GM12878 (cell line): ENCODE measurements around the gene CHD9. TPM values are rescaled to one million over a fixed set of nuclear protein-coding genes. Genes with fewer than 3 reads are reported as not detected.
A peak's percentile ranks its signal among the peaks of the same experiment; 100 is the strongest.

Experiments used
- BMI1 ChIP-seq: fragments of 450-650 bp; IDR thresholded peaks from 2 replicates; pipeline ENCODE4 v1.6.1; 2016; ENCODE audit warnings: mild to moderate bottlenecking, moderate library complexity, borderline replicate concordance
- CBFB ChIP-seq: IDR thresholded peaks from 2 replicates; pipeline ENCODE4 v1.6.1; 2016; ENCODE audit warnings: antibody characterized with exemption, low read depth
- CEBPZ ChIP-seq: fragments of 150-350 bp; IDR thresholded peaks from 2 replicates; pipeline ENCODE4 v1.6.1; 2016; ENCODE audit warnings: low read depth, low read length
- CHD2 ChIP-seq: IDR thresholded peaks from 2 replicates; pipeline ENCODE4 v1.6.1; 2011; ENCODE audit warnings: low read depth, low read length, improper control_type of control experiment, borderline replicate concordance
- CHD4 ChIP-seq: fragments of 200-600 bp; sonication (generic); IDR thresholded peaks from 2 replicates; pipeline ENCODE4 v1.6.1; 2016; ENCODE audit warnings: mild to moderate bottlenecking
- CREB1 ChIP-seq: IDR thresholded peaks from 2 replicates; pipeline ENCODE4 v1.6.1; 2012; ENCODE audit warnings: low read depth, mild to moderate bottlenecking, inconsistent platforms
- FOXM1 ChIP-seq: IDR thresholded peaks from 2 replicates; pipeline ENCODE4 v1.6.1; 2012; ENCODE audit warnings: low read depth, mild to moderate bottlenecking, inconsistent platforms, low read length, moderate library complexity
- HCFC1 ChIP-seq: fragments of 150-350 bp; IDR thresholded peaks from 2 replicates; pipeline ENCODE4 v1.6.1; 2014; ENCODE audit warnings: low read length
- IRF3 ChIP-seq: fragments of 450-650 bp; IDR thresholded peaks from 2 replicates; pipeline ENCODE4 v1.6.1; 2014; ENCODE audit warnings: mild to moderate bottlenecking
- JUNB ChIP-seq: IDR thresholded peaks from 2 replicates; pipeline ENCODE4 v1.6.1; 2016; ENCODE audit warnings: antibody characterized with exemption, mild to moderate bottlenecking
- SMAD1 ChIP-seq: fragments of 450-650 bp; IDR thresholded peaks from 2 replicates; pipeline ENCODE4 v1.6.1; 2018; ENCODE audit warnings: mild to moderate bottlenecking, low read depth; ENCODE audit not compliant: partially characterized antibody
- TCF3 ChIP-seq: IDR thresholded peaks from 2 replicates; pipeline ENCODE4 v1.6.1; 2012; ENCODE audit warnings: low read depth, mild to moderate bottlenecking, low read length, borderline replicate concordance; ENCODE audit not compliant: insufficient read depth
- USF2 ChIP-seq: IDR thresholded peaks from 2 replicates; pipeline ENCODE4 v1.6.1; 2011; ENCODE audit warnings: low read depth, low read length, improper control_type of control experiment, borderline replicate concordance
- WRNIP1 ChIP-seq: IDR thresholded peaks from 2 replicates; pipeline ENCODE4 v1.6.1; 2011; ENCODE audit warnings: low read depth, low read length, improper control_type of control experiment, borderline replicate concordance
- YY1 ChIP-seq: IDR thresholded peaks from 2 replicates; pipeline ENCODE4 v1.6.1; 2011; ENCODE audit warnings: low read depth, mild to moderate bottlenecking, low read length
- ZZZ3 ChIP-seq: IDR thresholded peaks from 2 replicates; pipeline ENCODE4 v1.6.1; 2011; ENCODE audit warnings: low read depth; ENCODE audit not compliant: control insufficient read depth, insufficient read length
- polyA plus RNA-seq, 11 experiments: library from polyadenylated mRNA; depleted of rRNA in 4 of 11; unstranded in 6 of 11; stranded (reverse) in 5 of 11; fragments of >200 nt; fragmentation: Nextera tagmentation in 4 of 11; fragmentation: Illumina TruSeq in 1 of 11; extraction: Ambion mirVana in 4 of 11; extraction: Trizol in 1 of 11; gene quantifications; 1 replicate in 1 of 11; 2 replicates in 10 of 11; pipeline versions ENCODE4 v1.2.1 to v1.2.3, GENCODE V29; 2011 to 2016; ENCODE audit warnings: inconsistent platforms in 2 of 11, missing spikeins in 2 of 11, low read depth in 1 of 11
- total RNA-seq, 4 experiments: library from RNA; depleted of rRNA in 3 of 4; stranded (reverse); fragments of >200 nt in 3 of 4; fragmentation: Illumina TruSeq in 1 of 4; extraction: Trizol in 1 of 4; gene quantifications; 2 replicates each; pipeline versions ENCODE4 v1.2.1 to v1.2.3, GENCODE V29; 2013 to 2021
- TF ChIP-seq, protein P1 (sequence below): IDR thresholded peaks from 2 replicates; pipeline ENCODE4 v1.6.1; 2012; ENCODE audit warnings: mild to moderate bottlenecking, low read depth, low read length
- TF ChIP-seq, protein P2 (sequence below): fragments of 450-650 bp; IDR thresholded peaks from 2 replicates; pipeline ENCODE4 v1.6.1; 2017; ENCODE audit warnings: mild to moderate bottlenecking, moderate library complexity

Gene CHD9
- total and polyA plus RNA-seq, 10 of the 15 experiments (the other 5 are each of a cell fraction or from before 2014, with no cell fraction given), result 29.2 to 95.7 (median 54.3) TPM

DNA sequence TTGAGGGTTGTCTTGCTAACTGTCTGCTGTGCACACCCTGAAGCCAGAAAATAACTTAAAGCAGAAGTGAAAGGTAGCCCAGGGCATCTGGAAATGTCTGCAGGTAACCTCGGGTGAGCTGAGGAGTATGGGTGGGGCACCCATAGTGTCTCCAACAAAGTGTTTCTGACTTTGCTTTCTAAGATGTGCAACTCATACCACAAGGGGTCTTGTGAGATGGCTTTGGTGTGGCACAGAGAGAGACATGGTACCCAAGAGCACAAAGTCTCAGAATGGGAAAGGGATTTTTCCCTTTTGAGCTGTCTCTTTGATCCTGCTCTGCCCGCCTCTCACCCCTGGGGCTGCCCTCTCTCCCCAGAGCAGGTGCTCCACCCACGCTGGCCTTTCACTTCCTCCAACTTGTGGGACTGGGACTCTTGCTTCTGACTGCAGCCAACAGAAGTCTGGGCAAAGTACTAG, 6.9 kb downstream of the CHD9 start (continued):
- TF ChIP-seq IRF3 (no peak), ZZZ3 (no peak), USF2 (no peak; the same call in 1 of the 2 replicates), CHD2 (peak; percentile 77; the same call in 1 of the 2 replicates), CREB1 (no peak), CBFB (peak; percentile 88), TCF3 (peak; percentile 100), SMAD1 (no peak), FOXM1 (peak; percentile 88), JUNB (peak; percentile 41), HCFC1 (no peak), WRNIP1 (0 out of 2 replicates have a peak, but pooled peaks have one; percentile 92), CEBPZ (no peak), YY1 (peak; percentile 56), BMI1 (peak; percentile 90), CHD4 (no peak)
- TF ChIP-seq, protein P1, sequence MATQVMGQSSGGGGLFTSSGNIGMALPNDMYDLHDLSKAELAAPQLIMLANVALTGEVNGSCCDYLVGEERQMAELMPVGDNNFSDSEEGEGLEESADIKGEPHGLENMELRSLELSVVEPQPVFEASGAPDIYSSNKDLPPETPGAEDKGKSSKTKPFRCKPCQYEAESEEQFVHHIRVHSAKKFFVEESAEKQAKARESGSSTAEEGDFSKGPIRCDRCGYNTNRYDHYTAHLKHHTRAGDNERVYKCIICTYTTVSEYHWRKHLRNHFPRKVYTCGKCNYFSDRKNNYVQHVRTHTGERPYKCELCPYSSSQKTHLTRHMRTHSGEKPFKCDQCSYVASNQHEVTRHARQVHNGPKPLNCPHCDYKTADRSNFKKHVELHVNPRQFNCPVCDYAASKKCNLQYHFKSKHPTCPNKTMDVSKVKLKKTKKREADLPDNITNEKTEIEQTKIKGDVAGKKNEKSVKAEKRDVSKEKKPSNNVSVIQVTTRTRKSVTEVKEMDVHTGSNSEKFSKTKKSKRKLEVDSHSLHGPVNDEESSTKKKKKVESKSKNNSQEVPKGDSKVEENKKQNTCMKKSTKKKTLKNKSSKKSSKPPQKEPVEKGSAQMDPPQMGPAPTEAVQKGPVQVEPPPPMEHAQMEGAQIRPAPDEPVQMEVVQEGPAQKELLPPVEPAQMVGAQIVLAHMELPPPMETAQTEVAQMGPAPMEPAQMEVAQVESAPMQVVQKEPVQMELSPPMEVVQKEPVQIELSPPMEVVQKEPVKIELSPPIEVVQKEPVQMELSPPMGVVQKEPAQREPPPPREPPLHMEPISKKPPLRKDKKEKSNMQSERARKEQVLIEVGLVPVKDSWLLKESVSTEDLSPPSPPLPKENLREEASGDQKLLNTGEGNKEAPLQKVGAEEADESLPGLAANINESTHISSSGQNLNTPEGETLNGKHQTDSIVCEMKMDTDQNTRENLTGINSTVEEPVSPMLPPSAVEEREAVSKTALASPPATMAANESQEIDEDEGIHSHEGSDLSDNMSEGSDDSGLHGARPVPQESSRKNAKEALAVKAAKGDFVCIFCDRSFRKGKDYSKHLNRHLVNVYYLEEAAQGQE, result 0 out of 2 replicates have a peak, but pooled peaks have one; percentile 15
- TF ChIP-seq, protein P2, sequence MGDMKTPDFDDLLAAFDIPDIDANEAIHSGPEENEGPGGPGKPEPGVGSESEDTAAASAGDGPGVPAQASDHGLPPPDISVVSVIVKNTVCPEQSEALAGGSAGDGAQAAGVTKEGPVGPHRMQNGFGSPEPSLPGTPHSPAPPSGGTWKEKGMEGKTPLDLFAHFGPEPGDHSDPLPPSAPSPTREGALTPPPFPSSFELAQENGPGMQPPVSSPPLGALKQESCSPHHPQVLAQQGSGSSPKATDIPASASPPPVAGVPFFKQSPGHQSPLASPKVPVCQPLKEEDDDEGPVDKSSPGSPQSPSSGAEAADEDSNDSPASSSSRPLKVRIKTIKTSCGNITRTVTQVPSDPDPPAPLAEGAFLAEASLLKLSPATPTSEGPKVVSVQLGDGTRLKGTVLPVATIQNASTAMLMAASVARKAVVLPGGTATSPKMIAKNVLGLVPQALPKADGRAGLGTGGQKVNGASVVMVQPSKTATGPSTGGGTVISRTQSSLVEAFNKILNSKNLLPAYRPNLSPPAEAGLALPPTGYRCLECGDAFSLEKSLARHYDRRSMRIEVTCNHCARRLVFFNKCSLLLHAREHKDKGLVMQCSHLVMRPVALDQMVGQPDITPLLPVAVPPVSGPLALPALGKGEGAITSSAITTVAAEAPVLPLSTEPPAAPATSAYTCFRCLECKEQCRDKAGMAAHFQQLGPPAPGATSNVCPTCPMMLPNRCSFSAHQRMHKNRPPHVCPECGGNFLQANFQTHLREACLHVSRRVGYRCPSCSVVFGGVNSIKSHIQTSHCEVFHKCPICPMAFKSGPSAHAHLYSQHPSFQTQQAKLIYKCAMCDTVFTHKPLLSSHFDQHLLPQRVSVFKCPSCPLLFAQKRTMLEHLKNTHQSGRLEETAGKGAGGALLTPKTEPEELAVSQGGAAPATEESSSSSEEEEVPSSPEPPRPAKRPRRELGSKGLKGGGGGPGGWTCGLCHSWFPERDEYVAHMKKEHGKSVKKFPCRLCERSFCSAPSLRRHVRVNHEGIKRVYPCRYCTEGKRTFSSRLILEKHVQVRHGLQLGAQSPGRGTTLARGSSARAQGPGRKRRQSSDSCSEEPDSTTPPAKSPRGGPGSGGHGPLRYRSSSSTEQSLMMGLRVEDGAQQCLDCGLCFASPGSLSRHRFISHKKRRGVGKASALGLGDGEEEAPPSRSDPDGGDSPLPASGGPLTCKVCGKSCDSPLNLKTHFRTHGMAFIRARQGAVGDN, result peak; percentile 88
